SK-N-MC (cell line): ENCODE measurements around the gene SOS1.

ENCODE experiments used
- EZH2 ChIP-seq: fragments of 200-600 bp; sonication (generic); IDR thresholded peaks from one replicate; pipeline ENCODE4 v1.6.1; 2017; ENCODE audit warnings: antibody characterized with exemption
- POLR2AphosphoS5 ChIP-seq: IDR thresholded peaks from 2 replicates; pipeline ENCODE4 v1.6.1; 2012; ENCODE audit warnings: mild to moderate bottlenecking, low read depth, low read length, borderline replicate concordance

GRCh38 chr2:39115556-39115955 is 5.3 kb downstream of the SOS1 start:
- TF ChIP-seq EZH2 (no peak), POLR2AphosphoS5 (no peak)
